Spleen (tissue), 11 donors: ENCODE data around the gene YWHAQ. TPM values are rescaled to one million over a fixed set of nuclear protein-coding genes. Genes with fewer than 3 reads are reported as not detected.
"Not testable (repeated sequence)": the region's sequence is repeated elsewhere in the genome, so short reads cannot be mapped to it uniquely, and the experiment has no call there.

ENCODE experiments used
- DNase-seq: peaks from one replicate; pipeline ENCODE4 v3.0.0-alpha.2; 2020
- H3K27ac ChIP-seq, 8 donors: fragments of 200-600 bp; sonication (generic) in 7 of 8; 1 replicate in 4 of 8; 2 replicates in 4 of 8; pipeline versions ENCODE4 v1.5.0 to v1.8.0; 2016 to 2021; ENCODE audit warnings: inconsistent platforms in 4 of 8, mild to moderate bottlenecking in 4 of 8, moderate library complexity in 1 of 8
- H3K27me3 ChIP-seq, 7 donors: fragments of 200-600 bp; sonication (generic) in 6 of 7; replicated peaks in 1 of 7; 1 replicate in 4 of 7; 2 replicates in 3 of 7; pipeline versions ENCODE4 v1.5.0 to v1.8.0; 2016 to 2021; ENCODE audit warnings: inconsistent platforms in 3 of 7, mild to moderate bottlenecking in 1 of 7
- H3K36me3 ChIP-seq, 6 donors: fragments of 200-600 bp; sonication (generic) in 5 of 6; 1 replicate in 4 of 6; 2 replicates in 2 of 6; pipeline versions ENCODE4 v1.5.0 to v1.8.0; 2016 to 2021; ENCODE audit warnings: inconsistent platforms in 2 of 6
- H3K4me1 ChIP-seq, 6 donors: fragments of 200-600 bp; sonication (generic) in 5 of 6; 1 replicate in 3 of 6; 2 replicates in 3 of 6; pipeline versions ENCODE4 v1.5.0 to v1.8.0; 2016 to 2021; ENCODE audit warnings: inconsistent platforms in 3 of 6
- H3K4me3 ChIP-seq, 8 donors: fragments of 200-600 bp; sonication (generic) in 7 of 8; 1 replicate in 4 of 8; 2 replicates in 4 of 8; pipeline versions ENCODE4 v1.5.0 to v1.8.0; 2016 to 2021; ENCODE audit warnings: inconsistent platforms in 4 of 8, mild to moderate bottlenecking in 4 of 8, moderate library complexity in 2 of 8
- H3K9me3 ChIP-seq, 8 donors: fragments of 200-600 bp; sonication (generic) in 7 of 8; 1 replicate in 4 of 8; 2 replicates in 4 of 8; pipeline versions ENCODE4 v1.5.0 to v1.8.0; 2016 to 2021; ENCODE audit warnings: inconsistent platforms in 4 of 8
- CTCF ChIP-seq, 11 experiments: fragments of 200-600 bp in 7 of 11; fragments of 450-650 bp in 4 of 11; sonication (generic) in 4 of 11; IDR thresholded peaks in 8 of 11; conservative IDR thresholded peaks in 3 of 11; 1 replicate in 7 of 11; 2 replicates in 4 of 11; pipeline versions ENCODE4 v1.4.0 to v1.8.0; 2016 to 2021; ENCODE audit warnings: antibody characterized with exemption in 11 of 11, inconsistent platforms in 4 of 11, mild to moderate bottlenecking in 1 of 11
- POLR2A ChIP-seq, 3 donors: fragments of 450-650 bp; IDR thresholded peaks; one replicate each; pipeline ENCODE4 v1.5.1; 2017; ENCODE audit warnings: antibody characterized with exemption in 3 of 3, mild to moderate bottlenecking in 1 of 3
- POLR2AphosphoS5 ChIP-seq, 3 donors: sonication (generic); formaldehyde crosslinking; IDR thresholded peaks; one replicate each; pipeline ENCODE4 v1.5.1; 2017; ENCODE audit warnings: antibody characterized with exemption in 3 of 3
- WGBS, 5 donors: extraction: QIAGEN DNeasy Blood & Tissue Kit in 3 of 5; methylation state at CpG; one replicate each; pipeline versions ENCODE4 v1.1.5 to v1.1.7; 2013 to 2018; 5-methylcytosine and 5-hydroxymethylcytosine counted together
- intact Hi-C: fragments of 100-400 bp; cut with DNase I; formaldehyde crosslinking; loops from one replicate; pipeline ENCODE4 v1.15.0; 2023; ENCODE audit warnings: low total_unique reads
- polyA plus RNA-seq, 3 donors: library from polyadenylated mRNA; stranded (reverse); fragments of 200-250 nt; gene quantifications; one replicate each; pipeline ENCODE4 v1.2.1, GENCODE V29; 2013
- total RNA-seq, 7 donors: library from RNA; depleted of rRNA in 3 of 7; stranded (reverse); fragments of >200 nt in 3 of 7; fragmentation: NEBNext Ultra II Directional in 4 of 7; extraction: Animal tissue kit (Norgen Biotek cat#: 25700) in 4 of 7; gene quantifications; one replicate each; pipeline versions ENCODE4 v1.1.0 to v1.2.1, GENCODE V29; 2016 to 2021
- donor health status: healthy with polysubstance abuse.
- donor health status: DM: no; HTN: no; CAD: no; lungs with moderate emphysema.
- donor health status: DM: no; HTN: no; CAD: no.
- donor health status: Bipolar disorder and iron deficiency.
- donor health status: healthy.
- donor health status: DM: no; HTN: no; CAD: no.
- donor health status: DM: yes; HTN: yes; CAD: no.

The YWHAQ gene
- total and polyA plus RNA-seq, 10 donors = 69.0 to 162 (median 132) TPM

- H3K4me3 ChIP-seq = no peak overlapping the region
- H3K9me3 ChIP-seq = no peaks in the 10 kb centered on the region
- no peak overlapping the region for H3K27ac ChIP-seq
- intact Hi-C loops = no loop called here
- no peaks in the 10 kb centered on the region for H3K27me3 ChIP-seq
- H3K4me1 ChIP-seq = peaks cover 4 to 100% (median 58%) of the 10 kb centered on the region in 6 donors
- 80 to 89% (median 87%) methylated on average over 1 of the region's 1 CpG for WGBS, 5 donors
- DNase-seq = no peak
- peaks cover 0 to 19% (median 0%) of the 10 kb centered on the region in 6 donors for H3K36me3 ChIP-seq
- TF ChIP-seq POLR2AphosphoS5 (IDR thresholded peaks at IDR 0.05) (no peak), POLR2A (IDR thresholded peaks at IDR 0.05) (no peak), CTCF (IDR thresholded peaks at IDR 0.05 in 8 of 11, conservative IDR thresholded peaks at IDR 0.05 in 3 of 11) (no peak)
Observed at GRCh38 chr2:9613291-9613690, 17.5 kb downstream of the YWHAQ start.

GRCh38 chr2:9611549-9611912 is 19.3 kb downstream of the YWHAQ start:
- Histone ChIP-seq H3K27ac (peak overlapping the region in 1 of 8 donors; percentile 15), H3K4me1 (peaks cover 3 to 100% (median 66%) of the 10 kb centered on the region in 6 donors)
- H3K27me3 ChIP-seq, H3K4me3 ChIP-seq, DNase-seq, H3K9me3 ChIP-seq, H3K36me3 ChIP-seq, intact Hi-C loops: not testable (repeated sequence)
- WGBS, 5 donors = 95 to 98% (median 96%) methylated on average over 8 of the region's 8 CpGs

GRCh38 chr2:9610781-9611548 is 19.8 kb downstream of the YWHAQ start:
- TF ChIP-seq CTCF (IDR thresholded peaks at IDR 0.05 in 8 of 11, conservative IDR thresholded peaks at IDR 0.05 in 3 of 11) (no peak), POLR2AphosphoS5 (IDR thresholded peaks at IDR 0.05) (no peak), POLR2A (IDR thresholded peaks at IDR 0.05) (no peak)
- 88 to 91% (median 89%) methylated on average over 7 of the region's 7 CpGs for WGBS, 5 donors
- H3K9me3 ChIP-seq = no peaks in the 10 kb centered on the region
- peaks cover 0 to 7% (median 0%) of the 10 kb centered on the region in 6 donors for H3K36me3 ChIP-seq
- no peak overlapping the region for H3K4me3 ChIP-seq
- no peaks in the 10 kb centered on the region for H3K27me3 ChIP-seq
- DNase-seq = no peak
- peaks cover 3 to 100% (median 63%) of the 10 kb centered on the region in 6 donors for H3K4me1 ChIP-seq
- intact Hi-C loops = no loop called here
- peak overlapping the region in 1 of 8 donors; percentile 15 for H3K27ac ChIP-seq

- H3K27me3 ChIP-seq, H3K9me3 ChIP-seq, DNase-seq, H3K36me3 ChIP-seq, intact Hi-C loops: not testable (repeated sequence)
- Histone ChIP-seq H3K27ac (peak overlapping the region; percentile 8 to 89 (median 82)), H3K4me3 (peak overlapping the region in 5 of 8 donors; percentile 15 to 57 (median 19)), H3K4me1 (peaks cover 3 to 80% (median 48%) of the 10 kb centered on the region in 6 donors)
- 65 to 75% (median 74%) methylated on average over 10 of the region's 10 CpGs for WGBS, 5 donors
Observed at GRCh38 chr2:9608491-9608890, 22.3 kb downstream of the YWHAQ start.

- H3K4me1 ChIP-seq = peaks cover 1 to 28% (median 10%) of the 10 kb centered on the region in 6 donors
- H3K36me3 ChIP-seq = peaks cover 0 to 42% (median 22%) of the 10 kb centered on the region in 6 donors
- no peaks in the 10 kb centered on the region for H3K27me3 ChIP-seq
- no peak for DNase-seq
- no peak overlapping the region for H3K4me3 ChIP-seq
- 89 to 97% (median 96%) methylated on average over 3 of the region's 3 CpGs for WGBS, 5 donors
- H3K9me3 ChIP-seq = peaks cover 9 to 28% (median 20%) of the 10 kb centered on the region in 8 donors
- intact Hi-C loops = no loop called here
- H3K27ac ChIP-seq = no peak overlapping the region
- TF ChIP-seq POLR2A (IDR thresholded peaks at IDR 0.05) = no peak
- no peak for TF ChIP-seq CTCF (IDR thresholded peaks at IDR 0.05 in 8 of 11, conservative IDR thresholded peaks at IDR 0.05 in 3 of 11)
- no peak for TF ChIP-seq POLR2AphosphoS5 (IDR thresholded peaks at IDR 0.05)
Observed at GRCh38 chr2:9602412-9602811, 28.4 kb downstream of the YWHAQ start.
